IPS DF 19.7 (cell line): ENCODE data around the gene TSHZ2.
"Not testable (repeated sequence)": the region's sequence is repeated elsewhere in the genome, so short reads cannot be mapped to it uniquely, and the experiment has no call there.

Experiments
- DNase-seq: peaks from one replicate; pipeline ENCODE4 v3.0.0-alpha.2; 2013; ENCODE audit warnings: low read depth, low spot score

Gene TSHZ2

DNA sequence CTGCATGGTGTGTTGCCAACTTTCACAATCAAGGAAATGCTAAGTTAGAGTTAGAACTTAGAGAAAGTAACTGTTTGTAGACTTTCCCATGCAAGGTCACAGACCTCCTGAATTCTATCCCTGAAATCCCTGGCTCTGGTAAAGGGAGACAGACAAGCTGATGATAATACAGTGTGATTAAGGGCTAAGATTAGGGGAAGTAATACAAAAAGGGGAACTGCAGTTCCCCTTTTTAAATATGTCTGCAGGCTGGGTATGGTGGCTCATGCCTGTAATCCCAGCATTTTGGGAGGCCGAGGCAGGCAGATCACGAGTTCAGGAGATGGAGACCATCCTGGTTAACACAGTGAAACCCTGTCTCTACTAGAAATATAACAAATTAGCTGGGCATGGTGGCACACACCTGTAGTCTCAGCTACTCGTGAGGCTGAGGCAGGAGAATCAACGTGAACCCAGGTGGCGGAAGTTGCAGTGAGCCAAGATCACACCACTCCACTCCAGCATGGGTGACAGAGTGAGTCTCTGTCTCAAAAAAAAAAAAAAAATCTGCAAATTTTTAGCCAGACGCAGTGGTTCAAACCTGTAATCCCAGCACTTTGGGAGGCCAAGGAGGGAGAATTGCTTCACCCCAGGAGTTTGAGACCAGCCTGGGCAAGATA lies 560.6 kb downstream of the TSHZ2 start:
- DNase-seq, result not testable (repeated sequence)

DNA sequence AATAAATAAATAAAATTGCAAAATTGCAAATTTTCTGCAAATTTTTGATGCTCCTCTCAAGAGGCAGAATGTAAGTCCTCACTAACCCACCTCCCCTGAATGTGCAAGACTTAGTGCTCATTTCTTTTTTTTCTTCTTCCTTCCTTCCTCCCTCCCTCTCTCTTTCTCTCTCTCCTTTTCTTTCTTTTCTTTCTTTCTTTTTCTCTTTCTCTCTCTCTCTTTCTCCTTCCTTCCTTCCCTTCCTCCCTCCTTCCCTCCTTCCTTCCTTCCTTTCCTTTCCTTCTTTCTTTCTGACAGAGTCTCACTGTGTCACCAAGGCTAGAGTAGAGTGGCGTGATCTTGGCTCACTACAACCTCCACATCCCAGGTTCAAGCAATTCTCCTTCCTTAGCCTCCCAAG lies 561.3 kb downstream of the TSHZ2 start:
- DNase-seq, result no peak

DNA sequence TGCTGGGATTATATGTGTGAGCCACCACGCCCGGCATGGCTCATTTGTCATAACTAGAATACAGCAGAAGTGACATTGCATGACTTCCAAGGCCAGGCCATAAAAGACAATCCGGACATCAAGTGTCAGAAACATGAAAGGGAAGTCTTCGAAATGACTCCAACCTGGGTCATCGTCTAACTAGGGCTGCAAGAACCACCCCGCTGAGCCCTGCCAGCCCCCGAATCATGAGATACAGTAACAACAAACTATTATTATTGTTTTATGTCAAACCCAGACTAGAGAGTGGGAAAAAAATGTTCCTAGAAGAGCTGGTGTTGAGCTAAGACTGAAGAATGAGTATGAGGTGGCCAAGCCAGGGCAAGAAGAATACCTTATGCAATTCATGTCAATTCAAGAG lies 561.9 kb downstream of the TSHZ2 start:
- no peak for DNase-seq

DNA sequence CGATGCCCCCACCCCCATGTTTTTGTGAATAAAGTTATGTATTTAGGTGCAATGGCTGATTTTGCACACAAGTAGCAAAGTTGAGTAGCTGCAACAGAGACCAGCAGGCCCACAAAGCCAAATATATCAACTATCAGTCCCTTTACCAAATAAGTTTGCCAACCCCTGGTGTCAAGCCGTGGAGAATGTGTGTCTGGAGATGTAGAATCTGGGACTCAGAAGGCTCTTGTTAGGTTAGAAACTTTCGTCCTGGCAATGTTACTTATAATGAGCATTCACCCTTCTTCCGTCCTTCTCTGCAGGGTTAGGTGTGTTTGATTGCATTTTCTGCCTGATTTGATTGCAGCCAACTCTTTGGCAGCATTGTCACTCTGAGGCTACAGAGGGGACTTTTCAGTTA lies 563.7 kb downstream of the TSHZ2 start:
- no peak for DNase-seq

DNA sequence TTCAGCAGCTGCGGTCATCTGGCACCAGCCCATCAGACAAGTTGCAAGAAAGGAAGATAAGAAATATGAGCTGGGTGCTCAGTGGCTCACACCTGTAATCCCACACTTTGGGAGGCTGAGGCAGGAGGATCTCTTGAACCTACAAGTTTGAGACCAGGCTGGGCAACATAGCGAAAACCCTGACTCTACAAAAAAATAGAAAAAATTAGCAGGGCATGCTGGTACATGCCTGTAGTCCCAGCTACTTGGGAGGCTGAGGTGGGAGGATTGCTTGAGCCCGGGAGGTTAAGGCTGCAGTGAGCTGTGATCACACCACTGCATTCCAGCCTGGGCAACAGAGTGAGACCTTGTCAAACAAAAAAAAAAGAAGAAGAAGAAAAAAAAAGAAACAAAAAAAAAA lies 564.2 kb downstream of the TSHZ2 start:
- not testable (repeated sequence) for DNase-seq

DNA sequence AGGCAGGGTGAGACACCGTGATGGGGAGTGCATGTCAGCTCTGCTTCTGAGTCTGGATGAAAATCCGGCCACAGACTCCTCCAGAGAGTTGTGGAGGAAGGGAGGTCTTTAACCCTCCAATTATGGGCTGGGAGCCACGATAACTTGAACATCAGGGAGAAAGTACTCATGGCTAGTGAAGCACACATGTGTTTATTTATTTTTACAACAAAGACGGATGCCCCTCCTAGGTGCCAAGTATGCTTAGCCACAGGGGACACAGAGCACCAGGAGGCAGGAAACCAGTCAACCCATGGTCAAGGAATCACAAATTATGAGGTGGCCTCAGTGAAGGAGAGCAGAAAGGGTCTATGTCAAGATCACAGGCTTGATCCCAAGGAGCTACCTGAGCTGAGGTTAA lies 567.4 kb downstream of the TSHZ2 start:
- no peak for DNase-seq
